ENCODE data around the gene WDFY3.
"Not testable (repeated sequence)": the region's sequence is repeated elsewhere in the genome, so short reads cannot be mapped to it uniquely, and the experiment has no call there.

The WDFY3 gene

GRCh38 chr4:84677093-84677492 is 289.4 kb downstream of the WDFY3 start:
- no peak for DNase-seq (ENCODE audit: low read depth, low spot score)

GRCh38 chr4:84673475-84674240 is 292.8 kb downstream of the WDFY3 start:
- DNase-seq (ENCODE audit: low read depth, low spot score) = peak; percentile 29

- no peak for DNase-seq (ENCODE audit: low read depth, low spot score)
Observed at GRCh38 chr4:84672177-84672576, 294.3 kb downstream of the WDFY3 start.

GRCh38 chr4:84669201-84669600 is 297.3 kb downstream of the WDFY3 start:
- DNase-seq (ENCODE audit: low read depth, low spot score) = no peak

GRCh38 chr4:84666439-84666838 is 300.1 kb downstream of the WDFY3 start:
- no peak for DNase-seq (ENCODE audit: low read depth, low spot score)

GRCh38 chr4:84664767-84665166 is 301.7 kb downstream of the WDFY3 start:
- DNase-seq (ENCODE audit: low read depth, low spot score) = not testable (repeated sequence)

GRCh38 chr4:84661191-84661939 is 305.1 kb downstream of the WDFY3 start:
- no peak for DNase-seq (ENCODE audit: low read depth, low spot score)

- DNase-seq (ENCODE audit: low read depth, low spot score) = no peak
Observed at GRCh38 chr4:84660606-84661005, 305.9 kb downstream of the WDFY3 start.

GRCh38 chr4:84652478-84652877 is 314.0 kb downstream of the WDFY3 start:
- no peak for DNase-seq (ENCODE audit: low read depth, low spot score)

- peak; percentile 8 for DNase-seq (ENCODE audit: low read depth, low spot score)
Observed at GRCh38 chr4:84651499-84651898, 315.0 kb downstream of the WDFY3 start.

- no peak for DNase-seq (ENCODE audit: low read depth, low spot score)
Observed at GRCh38 chr4:84648863-84649647, 317.4 kb downstream of the WDFY3 start.

- DNase-seq (ENCODE audit: low read depth, low spot score) = no peak
Observed at GRCh38 chr4:84648178-84648577, 318.3 kb downstream of the WDFY3 start.

- DNase-seq (ENCODE audit: low read depth, low spot score) = peak; percentile 20
Observed at GRCh38 chr4:84647312-84647884, 319.1 kb downstream of the WDFY3 start.

GRCh38 chr4:84644087-84644486 is 322.4 kb downstream of the WDFY3 start:
- DNase-seq (ENCODE audit: low read depth, low spot score) = no peak

- no peak for DNase-seq (ENCODE audit: low read depth, low spot score)
Observed at GRCh38 chr4:84639145-84639544, 327.3 kb downstream of the WDFY3 start.

- DNase-seq (ENCODE audit: low read depth, low spot score) = no peak
Observed at GRCh38 chr4:84638092-84638491, 328.4 kb downstream of the WDFY3 start.

- DNase-seq (ENCODE audit: low read depth, low spot score) = no peak
Observed at GRCh38 chr4:84634961-84635360, 331.5 kb downstream of the WDFY3 start.

- peak; percentile 15 for DNase-seq (ENCODE audit: low read depth, low spot score)
Observed at GRCh38 chr4:84632092-84632491, 334.4 kb downstream of the WDFY3 start.

GRCh38 chr4:84631573-84631972 is 334.9 kb downstream of the WDFY3 start:
- DNase-seq (ENCODE audit: low read depth, low spot score) = no peak

- no peak for DNase-seq (ENCODE audit: low read depth, low spot score)
Observed at GRCh38 chr4:84626673-84627072, 339.8 kb downstream of the WDFY3 start.

- DNase-seq (ENCODE audit: low read depth, low spot score) = no peak
Observed at GRCh38 chr4:84623661-84624060, 342.8 kb downstream of the WDFY3 start.

- DNase-seq (ENCODE audit: low read depth, low spot score) = no peak
Observed at GRCh38 chr4:84622959-84623358, 343.5 kb downstream of the WDFY3 start.
